ENCODE results near the gene LTK. TPM values are rescaled to one million over a fixed set of nuclear protein-coding genes. Genes with fewer than 3 reads are reported as not detected.
A peak's percentile ranks its signal among the peaks of the same experiment; 100 is the strongest.

LTK gene
- total RNA-seq, 1 experiment from 2014 or later = 10.9 TPM

- H3K9me3 Mint-ChIP-seq (ENCODE audit: unreplicated experiment) = no peaks in the 10 kb centered on the region
- intact Hi-C loops (cut with micrococcal nuclease; ENCODE audit: unreplicated experiment) = no loop called here
- H3K27ac Mint-ChIP-seq (ENCODE audit: unreplicated experiment) = peak overlapping the region; percentile 80
- Histone ChIP-seq H3K36me3 (ENCODE audit: control insufficient read depth, insufficient read depth, low read length) (no peaks in the 10 kb centered on the region), H3K4me1 (peaks cover 19% of the 10 kb centered on the region), H3K9me3 (no peaks in the 10 kb centered on the region), H3K27me3 (replicated peaks; ENCODE audit: control insufficient read depth, insufficient read depth, low read length) (no peaks in the 10 kb centered on the region), H3K4me3 (ENCODE audit: low read depth, low read length) (no peak overlapping the region)
- no TSS peak for BruUV-seq (replicated peaks)
- POLR2A ChIA-PET = no interaction called here
- H3K36me3 Mint-ChIP-seq (ENCODE audit: insufficient read depth, unreplicated experiment) = no peaks in the 10 kb centered on the region
- H3K27me3 Mint-ChIP-seq (ENCODE audit: insufficient read depth, unreplicated experiment) = no peaks in the 10 kb centered on the region
- peaks cover 6% of the 10 kb centered on the region for H3K4me1 Mint-ChIP-seq (ENCODE audit: low read depth, unreplicated experiment)
- CTCF ChIA-PET = interaction anchor here (0.7 kb wide), 1 partner anchor 749 kb away, joined by 3 read pairs; no protein-coding TSS in a partner anchor
- peak; percentile 62 to 64 for DNase-seq
- peak overlapping the region; percentile 16 for H3K4me3 Mint-ChIP-seq (ENCODE audit: unreplicated experiment)
- no peak for TF ChIP-seq CTCF (IDR thresholded peaks at IDR 0.05; ENCODE audit: insufficient read depth in 1 of 2, low read depth in 1 of 2, low read length in 1 of 2, severe bottlenecking in 1 of 2, unreplicated experiment in 1 of 2)
These were observed 36.6 kb upstream of the LTK start for GRCh38 chr15:41550066-41550775.

GRCh38 chr15:41546851-41547786, 33.5 kb upstream of the LTK start:
- DNase-seq = no peak
- Histone ChIP-seq H3K4me3 (ENCODE audit: low read depth, low read length) (no peak overlapping the region), H3K36me3 (ENCODE audit: control insufficient read depth, insufficient read depth, low read length) (no peaks in the 10 kb centered on the region), H3K27me3 (replicated peaks; ENCODE audit: control insufficient read depth, insufficient read depth, low read length) (no peaks in the 10 kb centered on the region), H3K9me3 (no peaks in the 10 kb centered on the region), H3K4me1 (peaks cover 31% of the 10 kb centered on the region)
- no TSS peak for BruUV-seq (replicated peaks)
- no peak overlapping the region for H3K27ac Mint-ChIP-seq (ENCODE audit: unreplicated experiment)
- H3K4me1 Mint-ChIP-seq (ENCODE audit: low read depth, unreplicated experiment) = peaks cover 11% of the 10 kb centered on the region
- no peaks in the 10 kb centered on the region for H3K9me3 Mint-ChIP-seq (ENCODE audit: unreplicated experiment)
- H3K4me3 Mint-ChIP-seq (ENCODE audit: unreplicated experiment) = no peak overlapping the region
- H3K36me3 Mint-ChIP-seq (ENCODE audit: insufficient read depth, unreplicated experiment) = peaks cover 7% of the 10 kb centered on the region
- no peaks in the 10 kb centered on the region for H3K27me3 Mint-ChIP-seq (ENCODE audit: insufficient read depth, unreplicated experiment)
- TF ChIP-seq CTCF (IDR thresholded peaks at IDR 0.05; ENCODE audit: insufficient read depth in 1 of 2, low read depth in 1 of 2, low read length in 1 of 2, severe bottlenecking in 1 of 2, unreplicated experiment in 1 of 2) = no peak
- ChIA-PET POLR2A (interaction anchor here (0.6 kb wide), 1 partner anchor 74 kb away, joined by 3 read pairs; no protein-coding TSS in a partner anchor), CTCF (no interaction called here)
- intact Hi-C loops (cut with micrococcal nuclease; ENCODE audit: unreplicated experiment) = no loop called here

GRCh38 chr15:41545218-41545617, 31.6 kb upstream of the LTK start:
- Histone ChIP-seq H3K27me3 (replicated peaks; ENCODE audit: control insufficient read depth, insufficient read depth, low read length) (no peaks in the 10 kb centered on the region), H3K36me3 (ENCODE audit: control insufficient read depth, insufficient read depth, low read length) (no peaks in the 10 kb centered on the region), H3K9me3 (no peaks in the 10 kb centered on the region), H3K4me1 (peaks cover 24% of the 10 kb centered on the region), H3K4me3 (ENCODE audit: low read depth, low read length) (no peak overlapping the region)
- ChIA-PET CTCF (no interaction called here), POLR2A (no interaction called here)
- no peak for DNase-seq
- Mint-ChIP-seq H3K36me3 (ENCODE audit: insufficient read depth, unreplicated experiment) (peaks cover 13% of the 10 kb centered on the region), H3K4me3 (ENCODE audit: unreplicated experiment) (peak overlapping the region; percentile 86), H3K27me3 (ENCODE audit: insufficient read depth, unreplicated experiment) (no peaks in the 10 kb centered on the region), H3K27ac (ENCODE audit: unreplicated experiment) (peak overlapping the region; percentile 88), H3K4me1 (ENCODE audit: low read depth, unreplicated experiment) (peaks cover 14% of the 10 kb centered on the region), H3K9me3 (ENCODE audit: unreplicated experiment) (no peaks in the 10 kb centered on the region)
- no TSS peak for BruUV-seq (replicated peaks)
- TF ChIP-seq CTCF (IDR thresholded peaks at IDR 0.05; ENCODE audit: insufficient read depth in 1 of 2, low read depth in 1 of 2, low read length in 1 of 2, severe bottlenecking in 1 of 2, unreplicated experiment in 1 of 2) = no peak
- intact Hi-C loops (cut with micrococcal nuclease; ENCODE audit: unreplicated experiment) = no loop called here
